H9 (cell line): ENCODE results near the gene RIPK4. TPM values are rescaled to one million over a fixed set of nuclear protein-coding genes. Genes with fewer than 3 reads are reported as not detected.

Experiments used
- DNase-seq: peaks from one replicate; pipeline ENCODE4 v3.0.0-alpha.2; 2017
- H2AFZ ChIP-seq: one replicate; pipeline ENCODE4 v1.6.1; 2013; ENCODE audit warnings: mild to moderate bottlenecking, low read length, control low read depth, moderate library complexity
- H2AK5ac ChIP-seq: 2 replicates; pipeline ENCODE4 v1.6.1; 2013; ENCODE audit warnings: low read length, control low read depth, mixed read lengths; ENCODE audit not compliant: insufficient read length
- H2BK120ac ChIP-seq: one replicate; pipeline ENCODE4 v1.6.1; 2013; ENCODE audit warnings: low read depth, mild to moderate bottlenecking, low read length, control low read depth, inconsistent platforms; ENCODE audit not compliant: poor library complexity, severe bottlenecking
- H2BK12ac ChIP-seq: 2 replicates; pipeline ENCODE4 v1.6.1; 2013; ENCODE audit warnings: low read length, control low read depth, mixed read lengths, low read depth; ENCODE audit not compliant: insufficient read length
- H2BK15ac ChIP-seq: 2 replicates; pipeline ENCODE4 v1.6.1; 2013; ENCODE audit warnings: low read depth, low read length, control low read depth
- H2BK20ac ChIP-seq: one replicate; pipeline ENCODE4 v1.6.1; 2013; ENCODE audit warnings: low read depth, mild to moderate bottlenecking, low read length, control low read depth, inconsistent platforms; ENCODE audit not compliant: poor library complexity, severe bottlenecking
- H2BK5ac ChIP-seq: 2 replicates; pipeline ENCODE4 v1.6.1; 2013; ENCODE audit warnings: low read length, control low read depth, mixed read lengths; ENCODE audit not compliant: insufficient read length
- H3K14ac ChIP-seq: 2 replicates; pipeline ENCODE4 v1.6.1; 2013; ENCODE audit warnings: low read length, control low read depth; ENCODE audit not compliant: insufficient read depth
- H3K18ac ChIP-seq: 2 replicates; pipeline ENCODE4 v1.6.1; 2013; ENCODE audit warnings: low read depth, mild to moderate bottlenecking, mixed read lengths, low read length, control low read depth; ENCODE audit not compliant: insufficient read length
- H3K23ac ChIP-seq: 2 replicates; pipeline ENCODE4 v1.6.1; 2013; ENCODE audit warnings: low read length, control low read depth, mixed read lengths, low read depth; ENCODE audit not compliant: insufficient read length
- H3K23me2 ChIP-seq: 2 replicates; pipeline ENCODE4 v1.6.1; 2013; ENCODE audit warnings: low read depth, mild to moderate bottlenecking, mixed read lengths, low read length, control low read depth; ENCODE audit not compliant: insufficient read length, poor library complexity, severe bottlenecking
- H3K27ac ChIP-seq: 2 replicates; pipeline ENCODE4 v1.5.1; 2013; ENCODE audit warnings: low read length, control low read depth, mixed read lengths, low read depth; ENCODE audit not compliant: insufficient read length
- H3K27me3 ChIP-seq: 2 replicates; pipeline ENCODE4 v1.6.1; 2013; ENCODE audit warnings: low read length, control low read depth, inconsistent platforms; ENCODE audit not compliant: insufficient read depth
- H3K4ac ChIP-seq: 2 replicates; pipeline ENCODE4 v1.6.1; 2013; ENCODE audit warnings: low read depth, mild to moderate bottlenecking, control low read depth, inconsistent platforms, low read length, moderate library complexity
- H3K4me1 ChIP-seq: 2 replicates; pipeline ENCODE4 v1.6.1; 2013; ENCODE audit warnings: low read length, control low read depth, inconsistent platforms; ENCODE audit not compliant: insufficient read depth
- H3K4me2 ChIP-seq: 2 replicates; pipeline ENCODE4 v1.6.1; 2013; ENCODE audit warnings: low read length, control low read depth, mixed read lengths; ENCODE audit not compliant: insufficient read length, insufficient read depth
- H3K56ac ChIP-seq: 2 replicates; pipeline ENCODE4 v1.6.1; 2013; ENCODE audit warnings: low read depth, mild to moderate bottlenecking, mixed read lengths, low read length, control low read depth; ENCODE audit not compliant: insufficient read length
- H3K79me1 ChIP-seq: 2 replicates; pipeline ENCODE4 v1.6.1; 2013; ENCODE audit warnings: low read depth, mild to moderate bottlenecking, moderate library complexity, low read length, control low read depth, inconsistent platforms; ENCODE audit not compliant: insufficient read depth, poor library complexity, severe bottlenecking
- H3K79me2 ChIP-seq: 2 replicates; pipeline ENCODE4 v1.6.1; 2013; ENCODE audit warnings: low read length, control low read depth, inconsistent platforms; ENCODE audit not compliant: insufficient read depth
- H3K9ac ChIP-seq: 2 replicates; pipeline ENCODE4 v1.6.1; 2013; ENCODE audit warnings: low read length, control low read depth, mixed read lengths; ENCODE audit not compliant: insufficient read length; ENCODE audit errors: extremely low read depth
- H3K9me3 ChIP-seq: one replicate; pipeline ENCODE4 v1.6.1; 2013; ENCODE audit warnings: low read depth, low read length, inconsistent platforms; ENCODE audit not compliant: control insufficient read depth
- H3T11ph ChIP-seq: one replicate; pipeline ENCODE4 v1.6.1; 2013; ENCODE audit warnings: mild to moderate bottlenecking, low read length, control low read depth, inconsistent platforms
- H4K20me1 ChIP-seq: one replicate; pipeline ENCODE4 v1.6.1; 2013; ENCODE audit not compliant: control insufficient read depth, insufficient read length, insufficient read depth
- H4K5ac ChIP-seq: 2 replicates; pipeline ENCODE4 v1.6.1; 2013; ENCODE audit warnings: low read depth, mild to moderate bottlenecking, mixed read lengths, low read length, control low read depth; ENCODE audit not compliant: insufficient read length
- H4K8ac ChIP-seq: replicated peaks from 2 replicates; pipeline ENCODE4 v1.6.1; 2013; ENCODE audit warnings: low read length, control low read depth, mixed read lengths, low read depth; ENCODE audit not compliant: insufficient read length
- H4K91ac ChIP-seq: 2 replicates; pipeline ENCODE4 v1.6.1; 2013; ENCODE audit warnings: low read depth, mild to moderate bottlenecking, moderate library complexity, mixed read lengths, low read length, control low read depth; ENCODE audit not compliant: insufficient read length
- H3K27ac Mint-ChIP-seq, 3 experiments: 2 replicates in 2 of 3; 3 replicates in 1 of 3; pipeline ENCODE4 v1.8.0; 2020 to 2021; ENCODE audit warnings: mixed read lengths in 3 of 3, mild to moderate bottlenecking in 1 of 3, moderate library complexity in 1 of 3
- H3K27me3 Mint-ChIP-seq: 2 replicates; pipeline ENCODE4 v1.8.0; 2021; ENCODE audit warnings: low read depth, mild to moderate bottlenecking, moderate library complexity, mixed read lengths
- H3K36me3 Mint-ChIP-seq, 3 experiments: 2 replicates in 2 of 3; 3 replicates in 1 of 3; pipeline ENCODE4 v1.8.0; 2020 to 2021; ENCODE audit warnings: low read depth in 3 of 3, mixed read lengths in 3 of 3; ENCODE audit not compliant: insufficient read depth in 1 of 3
- H3K4me1 Mint-ChIP-seq, 2 experiments: 2 replicates each; pipeline ENCODE4 v1.8.0; 2020; ENCODE audit warnings: mixed read lengths in 2 of 2
- H3K4me3 Mint-ChIP-seq, 2 experiments: 2 replicates in 1 of 2; 3 replicates in 1 of 2; pipeline ENCODE4 v1.8.0; 2020 to 2021; ENCODE audit warnings: mild to moderate bottlenecking in 2 of 2, mixed read lengths in 2 of 2, moderate library complexity in 1 of 2
- H3K9me3 Mint-ChIP-seq, 2 experiments: 2 replicates in 1 of 2; 3 replicates in 1 of 2; pipeline ENCODE4 v1.8.0; 2020; ENCODE audit warnings: mild to moderate bottlenecking in 2 of 2, mixed read lengths in 2 of 2, moderate library complexity in 1 of 2
- CTCF ChIP-seq: fragments of 200-600 bp; sonication (generic); conservative IDR thresholded peaks from 3 replicates; pipeline ENCODE4 v1.8.0; 2021; ENCODE audit warnings: antibody characterized with exemption, mild to moderate bottlenecking
- WGBS: extraction: QIAGEN DNeasy Blood & Tissue Kit; methylation state at CpG from one replicate; pipeline ENCODE4 v1.1.7; 2013; ENCODE audit warnings: missing lambda C conversion rate, low lambda C conversion rate, mixed read lengths; ENCODE audit not compliant: insufficient read length; ENCODE audit errors: extremely low coverage; 5-methylcytosine and 5-hydroxymethylcytosine counted together
- total RNA-seq: library from RNA; stranded (reverse); gene quantifications from 2 replicates; pipeline ENCODE4 v1.2.1, GENCODE V29; 2021

The RIPK4 gene
- total RNA-seq, 1 experiment from 2014 or later: 2.9 TPM

- Histone ChIP-seq H3K9me3 (no peaks in the 10 kb centered on the region), H4K5ac (no peak overlapping the region), H2BK12ac (no peak overlapping the region), H2AFZ (no peak overlapping the region), H3K9ac (no peak overlapping the region), H3K4me1 (peaks cover 4% of the 10 kb centered on the region; the same call in 1 of the 2 replicates), H3K27ac (no peak overlapping the region), H3K79me1 (no peaks in the 10 kb centered on the region), H2BK15ac (no peak overlapping the region), H3K18ac (no peak overlapping the region), H3K4me2 (no peak overlapping the region), H3K79me2 (no peaks in the 10 kb centered on the region), H3T11ph (no peak overlapping the region), H4K20me1 (no peaks in the 10 kb centered on the region), H3K56ac (no peak overlapping the region), H2BK20ac (no peak overlapping the region), H4K91ac (no peak overlapping the region), H2BK5ac (no peak overlapping the region), H3K4ac (no peak overlapping the region), H3K27me3 (peaks cover 24% of the 10 kb centered on the region; the same call in 1 of the 2 replicates), H2BK120ac (no peak overlapping the region), H3K14ac (no peak overlapping the region), H4K8ac (no peak overlapping the region), H3K23me2 (peaks cover 21% of the 10 kb centered on the region), H3K23ac (no peak overlapping the region), H2AK5ac (no peak overlapping the region)
- DNase-seq: no peak
- H3K27ac Mint-ChIP-seq: no peak overlapping the region; a peak in 1 of 7 replicates
- peak overlapping the region in 1 of 2 experiments; percentile 29; a peak in 1 of 5 replicates for H3K4me3 Mint-ChIP-seq
- peaks cover 60 to 61% of the 10 kb centered on the region in 2 experiments for H3K4me1 Mint-ChIP-seq
- no peaks in the 10 kb centered on the region; a peak in 2 of 5 replicates for H3K9me3 Mint-ChIP-seq
- no peak for TF ChIP-seq CTCF
- peaks cover 0 to 4% (median 2%) of the 10 kb centered on the region in 3 experiments; a peak in 4 of 7 replicates for H3K36me3 Mint-ChIP-seq
- WGBS: no CpG with 5 or more reads among the region's 11 CpGs
- peaks cover 49% of the 10 kb centered on the region for H3K27me3 Mint-ChIP-seq
Observed at GRCh38 chr21:41759214-41759840, 7.5 kb downstream of the RIPK4 start.
